ENCODE measurements around the gene YPEL1.

GRCh38 chr22:21697021-21697771 lies 38.4 kb downstream of the YPEL1 start:
- TF ChIP-seq POLR2A (IDR thresholded peaks at IDR 0.05; ENCODE audit: low read depth, low read length) (no peak), POLR2AphosphoS5 (IDR thresholded peaks at IDR 0.05; ENCODE audit: low read depth, low read length) (no peak), TAF1 (IDR thresholded peaks at IDR 0.05; ENCODE audit: low read depth, low read length) (no peak)

Measured in GM12891 (cell line).